Heart left ventricle (tissue), 13 donors: ENCODE data around the gene ATP6V0E2.

Source experiments
- POLR2A ChIP-seq, 2 donors: fragments of 450-650 bp; IDR thresholded peaks; one replicate each; pipeline ENCODE4 v1.6.1; 2017; ENCODE audit warnings: antibody characterized with exemption in 2 of 2, mild to moderate bottlenecking in 2 of 2, moderate library complexity in 2 of 2
- TF ChIP-seq, protein P1 (sequence below), 12 donors: fragments of 200-600 bp; sonication (generic) in 4 of 12; IDR thresholded peaks; one replicate each; pipeline versions ENCODE4 v1.5.0 to v1.8.0; 2018 to 2022; ENCODE audit warnings: antibody characterized with exemption in 12 of 12, mild to moderate bottlenecking in 5 of 12
- donor health status: ischemic (EF 13 %, LVEDD 7.1; RV severe dilation, severe dysfunction).
- donor health status: DM: no; HTN: yes; CAD: no.
- donor health status: DM: no; HTN: no; CAD: no.
- donor health status: ischemic (EF 25% LVEDD 6.9; RV normal size, moderate dysfunction).
- donor health status: ischemic (EF 25% LVEDD 5.7; RV mildly dilated, moderate dysfunction).
- donor health status: ischemic (EF 35%, LVEDD 5.7; RV mildly dilated, moderate dysfunction).
- donor health status: nonischemic (EF 11% LVEDD 7.7; RV severe dilation, severe dysfunction).
- donor health status: DM: yes; HTN: yes; CAD: no.
- donor health status: PGD.
- donor health status: ischemic (EF 29% LVEDD 5.4; RV normal size, mild dysfunction).
- donor health status: nonischemic (EF 23%, LVEDD 6.1; RV moderate dilation, normal function).

DNA sequence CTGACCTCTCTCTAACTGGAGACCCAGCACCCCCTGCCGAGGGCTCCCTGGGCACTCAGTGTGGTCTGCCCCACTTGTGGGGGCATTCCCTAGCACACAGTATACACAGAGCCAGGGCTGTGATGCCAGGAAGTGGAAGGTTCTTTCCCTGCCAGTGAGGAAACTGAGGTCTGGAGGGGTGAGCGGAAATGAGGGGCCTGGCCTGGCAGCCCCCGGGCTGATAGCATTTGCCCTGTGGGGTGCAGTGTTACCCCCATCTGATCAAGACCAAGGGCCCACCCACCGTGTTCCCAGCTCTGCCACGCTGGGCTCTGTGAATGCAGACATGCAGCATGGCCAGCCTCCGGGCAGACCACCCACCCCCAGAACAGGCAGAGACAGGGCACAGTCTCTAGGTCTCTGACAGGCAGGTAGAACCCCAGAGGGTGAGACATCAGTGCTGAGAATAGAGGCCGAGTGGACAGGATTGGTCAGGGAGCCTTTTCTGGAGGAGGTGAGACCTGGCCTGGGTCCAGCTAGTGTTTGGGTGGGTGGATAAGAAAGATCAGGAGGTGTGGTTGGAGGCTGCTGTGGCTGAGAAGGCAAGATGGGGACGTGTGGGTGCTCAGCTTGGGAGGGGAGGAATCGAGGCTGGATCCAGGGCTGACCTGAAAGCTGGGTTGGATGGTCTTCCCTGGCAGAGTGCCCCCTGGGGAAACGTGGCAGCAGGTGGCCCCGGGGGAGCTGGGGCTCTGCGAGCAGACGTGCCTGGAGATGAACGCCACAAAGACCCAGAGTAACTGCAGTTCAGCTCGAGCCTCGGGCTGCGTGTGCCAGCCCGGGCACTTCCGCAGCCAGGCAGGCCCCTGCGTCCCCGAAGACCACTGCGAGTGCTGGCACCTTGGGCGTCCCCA lies 46.4 kb upstream of the ATP6V0E2 start:
- TF ChIP-seq, protein P1, sequence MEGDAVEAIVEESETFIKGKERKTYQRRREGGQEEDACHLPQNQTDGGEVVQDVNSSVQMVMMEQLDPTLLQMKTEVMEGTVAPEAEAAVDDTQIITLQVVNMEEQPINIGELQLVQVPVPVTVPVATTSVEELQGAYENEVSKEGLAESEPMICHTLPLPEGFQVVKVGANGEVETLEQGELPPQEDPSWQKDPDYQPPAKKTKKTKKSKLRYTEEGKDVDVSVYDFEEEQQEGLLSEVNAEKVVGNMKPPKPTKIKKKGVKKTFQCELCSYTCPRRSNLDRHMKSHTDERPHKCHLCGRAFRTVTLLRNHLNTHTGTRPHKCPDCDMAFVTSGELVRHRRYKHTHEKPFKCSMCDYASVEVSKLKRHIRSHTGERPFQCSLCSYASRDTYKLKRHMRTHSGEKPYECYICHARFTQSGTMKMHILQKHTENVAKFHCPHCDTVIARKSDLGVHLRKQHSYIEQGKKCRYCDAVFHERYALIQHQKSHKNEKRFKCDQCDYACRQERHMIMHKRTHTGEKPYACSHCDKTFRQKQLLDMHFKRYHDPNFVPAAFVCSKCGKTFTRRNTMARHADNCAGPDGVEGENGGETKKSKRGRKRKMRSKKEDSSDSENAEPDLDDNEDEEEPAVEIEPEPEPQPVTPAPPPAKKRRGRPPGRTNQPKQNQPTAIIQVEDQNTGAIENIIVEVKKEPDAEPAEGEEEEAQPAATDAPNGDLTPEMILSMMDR (IDR thresholded peaks at IDR 0.05), result no peak
- TF ChIP-seq POLR2A (IDR thresholded peaks at IDR 0.05), result no peak
